ENCODE results near the gene TFAP2A. TPM values are rescaled to one million over a fixed set of nuclear protein-coding genes. Genes with fewer than 3 reads are reported as not detected.

Gene TFAP2A
- total and polyA plus RNA-seq, 4 experiments from 2014 or later: not detected

DNA sequence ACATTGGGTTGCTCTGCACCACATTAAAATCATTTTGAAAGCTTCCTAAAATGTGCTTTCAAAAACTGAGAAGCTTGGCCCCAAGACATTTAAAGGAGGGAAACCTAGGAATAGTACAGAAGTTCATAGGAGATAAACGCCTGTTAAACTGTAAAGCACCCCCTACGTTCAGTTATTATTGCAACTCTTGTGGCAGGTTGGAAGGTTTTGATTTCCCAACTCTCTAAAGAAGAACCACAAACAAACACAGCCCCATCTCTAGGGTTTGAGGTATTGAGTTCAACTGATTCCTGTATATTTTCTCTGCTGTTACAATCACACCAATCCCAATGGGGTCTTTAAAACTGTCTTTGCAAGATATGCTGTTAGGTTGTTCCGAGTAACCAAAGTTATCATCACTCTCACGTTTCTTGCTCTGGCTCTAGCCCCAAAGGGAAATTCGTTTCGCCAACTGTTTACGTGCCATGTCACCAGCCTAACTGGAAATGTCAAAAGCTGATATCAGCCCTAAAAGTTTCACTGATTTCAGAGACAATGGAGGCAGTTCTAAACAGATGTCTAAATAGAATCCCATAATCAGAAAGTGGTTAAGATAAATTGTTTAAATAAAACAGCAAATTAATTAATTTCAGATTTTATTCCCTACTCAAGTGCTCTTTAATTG lies 12.1 kb downstream of the TFAP2A start:
- H3K36me3 ChIP-seq (ENCODE audit: insufficient read depth, low read length): no peaks in the 10 kb centered on the region
- Mint-ChIP-seq H3K27me3 (peaks cover 34 to 37% of the 10 kb centered on the region in 2 donors), H3K9me3 (peaks cover 0 to 56% (median 34%) of the 10 kb centered on the region in 8 donors), H3K36me3 (peaks cover 0 to 7% of the 10 kb centered on the region in 2 donors), H3K4me1 (peaks cover 9 to 17% (median 14%) of the 10 kb centered on the region in 4 donors), H3K4me3 (peak overlapping the region; percentile 42 to 85 (median 80)), H3K27ac (peak overlapping the region in 2 of 7 donors; percentile 72 to 83)
- H3K27me3 ChIP-seq (ENCODE audit: insufficient read depth, low read length): peaks cover 17% of the 10 kb centered on the region
- no peak overlapping the region for H3K27ac ChIP-seq (ENCODE audit: low read depth, low read length)
- no peaks in the 10 kb centered on the region for H3K9me3 ChIP-seq (ENCODE audit: control insufficient read depth in 1 of 2, low read length in 2 of 2)
- no peak overlapping the region for H3K4me3 ChIP-seq (ENCODE audit: low read length in 2 of 2)
- CTCF ChIA-PET (ENCODE audit: partially characterized antibody): no interaction called here
- intact Hi-C loops (cut with micrococcal nuclease): loop anchor here (5.0 to 10.0 kb wide), 2 partner anchors 292 to 1965 kb away; partner anchors contain the start of genes C6orf52, PAK1IP1 and SLC35B3
- POLR2A ChIA-PET (ENCODE audit: partially characterized antibody): no interaction called here
- H3K4me1 ChIP-seq (ENCODE audit: insufficient read depth, low read length): peaks cover 17% of the 10 kb centered on the region
- no peak for DNase-seq

GRCh38 chr6:10401632-10402223 lies 13.1 kb downstream of the TFAP2A start:
- Mint-ChIP-seq H3K27me3 (peaks cover 28 to 36% of the 10 kb centered on the region in 2 donors), H3K9me3 (peaks cover 3 to 52% (median 31%) of the 10 kb centered on the region in 8 donors), H3K4me3 (peak overlapping the region in 1 of 8 donors; percentile 15), H3K4me1 (peaks cover 9 to 17% (median 14%) of the 10 kb centered on the region in 4 donors), H3K27ac (no peak overlapping the region), H3K36me3 (peaks cover 0 to 7% of the 10 kb centered on the region in 2 donors)
- CTCF ChIA-PET (ENCODE audit: partially characterized antibody): no interaction called here
- Histone ChIP-seq H3K27me3 (ENCODE audit: insufficient read depth, low read length) (peaks cover 12% of the 10 kb centered on the region), H3K36me3 (ENCODE audit: insufficient read depth, low read length) (no peaks in the 10 kb centered on the region), H3K9me3 (ENCODE audit: control insufficient read depth in 1 of 2, low read length in 2 of 2) (no peaks in the 10 kb centered on the region), H3K4me3 (ENCODE audit: low read length in 2 of 2) (no peak overlapping the region), H3K4me1 (ENCODE audit: insufficient read depth, low read length) (peaks cover 17% of the 10 kb centered on the region), H3K27ac (ENCODE audit: low read depth, low read length) (no peak overlapping the region)
- intact Hi-C loops (cut with micrococcal nuclease): loop anchor here (5.0 to 10.0 kb wide), 2 partner anchors 293 to 1964 kb away; partner anchors contain the start of genes C6orf52, PAK1IP1 and SLC35B3
- DNase-seq: no peak
- POLR2A ChIA-PET (ENCODE audit: partially characterized antibody): no interaction called here

DNA sequence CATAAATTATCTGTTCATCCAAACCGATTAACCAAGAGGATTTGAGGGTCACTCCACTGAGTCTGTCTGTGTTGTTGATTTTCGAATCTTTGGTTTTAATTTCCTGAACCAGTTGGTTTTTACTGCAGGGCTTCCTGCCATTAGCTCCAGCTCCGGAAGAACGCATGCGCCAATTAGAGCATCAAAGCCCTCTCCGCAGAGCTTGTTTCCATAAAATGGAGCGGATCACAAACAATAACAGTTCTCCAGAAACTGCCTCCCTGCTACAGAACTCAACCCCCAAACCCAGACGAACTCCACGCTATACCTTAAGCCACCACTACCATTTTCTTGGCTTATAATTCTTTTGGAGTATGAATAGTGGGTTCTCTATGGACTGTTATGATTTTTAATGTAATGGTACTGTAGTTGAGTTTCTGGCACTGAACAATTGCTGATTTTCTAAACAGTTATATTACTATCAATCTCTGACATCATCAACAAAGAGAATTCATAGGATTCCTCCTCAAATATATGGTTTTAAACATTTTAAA lies 13.8 kb downstream of the TFAP2A start:
- intact Hi-C loops (cut with micrococcal nuclease): loop anchor here (5.0 to 10.0 kb wide), 2 partner anchors 294 to 1964 kb away; partner anchors contain the start of genes C6orf52, PAK1IP1 and SLC35B3
- H3K27me3 Mint-ChIP-seq: peaks cover 28 to 36% of the 10 kb centered on the region in 2 donors
- no peak overlapping the region for H3K27ac ChIP-seq (ENCODE audit: low read depth, low read length)
- H3K27ac Mint-ChIP-seq: no peak overlapping the region
- ChIA-PET CTCF (ENCODE audit: partially characterized antibody) (no interaction called here), POLR2A (ENCODE audit: partially characterized antibody) (no interaction called here)
- H3K4me1 Mint-ChIP-seq: peaks cover 9 to 17% (median 14%) of the 10 kb centered on the region in 4 donors
- peaks cover 4 to 51% (median 33%) of the 10 kb centered on the region in 8 donors for H3K9me3 Mint-ChIP-seq
- no peaks in the 10 kb centered on the region for H3K9me3 ChIP-seq (ENCODE audit: control insufficient read depth in 1 of 2, low read length in 2 of 2)
- peaks cover 13% of the 10 kb centered on the region for H3K27me3 ChIP-seq (ENCODE audit: insufficient read depth, low read length)
- no peaks in the 10 kb centered on the region for H3K36me3 ChIP-seq (ENCODE audit: insufficient read depth, low read length)
- H3K4me3 ChIP-seq (ENCODE audit: low read length in 2 of 2): no peak overlapping the region
- no peak overlapping the region for H3K4me3 Mint-ChIP-seq
- DNase-seq: no peak
- peaks cover 0 to 6% of the 10 kb centered on the region in 2 donors for H3K36me3 Mint-ChIP-seq
- peaks cover 17% of the 10 kb centered on the region for H3K4me1 ChIP-seq (ENCODE audit: insufficient read depth, low read length)

GRCh38 chr6:10400330-10400729 lies 14.5 kb downstream of the TFAP2A start:
- DNase-seq: no peak
- Histone ChIP-seq H3K36me3 (ENCODE audit: insufficient read depth, low read length) (no peaks in the 10 kb centered on the region), H3K4me3 (ENCODE audit: low read length in 2 of 2) (no peak overlapping the region), H3K4me1 (ENCODE audit: insufficient read depth, low read length) (peaks cover 17% of the 10 kb centered on the region), H3K9me3 (ENCODE audit: control insufficient read depth in 1 of 2, low read length in 2 of 2) (no peaks in the 10 kb centered on the region), H3K27ac (ENCODE audit: low read depth, low read length) (no peak overlapping the region), H3K27me3 (ENCODE audit: insufficient read depth, low read length) (peaks cover 21% of the 10 kb centered on the region)
- H3K4me1 Mint-ChIP-seq: peaks cover 9 to 16% (median 12%) of the 10 kb centered on the region in 4 donors
- H3K27me3 Mint-ChIP-seq: peaks cover 31 to 37% of the 10 kb centered on the region in 2 donors
- intact Hi-C loops (cut with micrococcal nuclease): loop anchor here (5.0 to 10.0 kb wide), 2 partner anchors 294 to 1963 kb away; partner anchors contain the start of genes C6orf52, PAK1IP1 and SLC35B3
- peaks cover 4 to 51% (median 34%) of the 10 kb centered on the region in 8 donors for H3K9me3 Mint-ChIP-seq
- H3K27ac Mint-ChIP-seq: no peak overlapping the region
- H3K4me3 Mint-ChIP-seq: no peak overlapping the region
- peaks cover 0 to 5% of the 10 kb centered on the region in 2 donors for H3K36me3 Mint-ChIP-seq
- CTCF ChIA-PET (ENCODE audit: partially characterized antibody): no interaction called here
- POLR2A ChIA-PET (ENCODE audit: partially characterized antibody): no interaction called here

- peaks cover 0 to 5% of the 10 kb centered on the region in 2 donors for H3K36me3 Mint-ChIP-seq
- peaks cover 37 to 41% of the 10 kb centered on the region in 2 donors for H3K27me3 Mint-ChIP-seq
- DNase-seq: no peak
- intact Hi-C loops (cut with micrococcal nuclease): no loop called here
- no peaks in the 10 kb centered on the region for H3K36me3 ChIP-seq (ENCODE audit: insufficient read depth, low read length)
- ChIA-PET POLR2A (ENCODE audit: partially characterized antibody) (no interaction called here), CTCF (ENCODE audit: partially characterized antibody) (no interaction called here)
- no peak overlapping the region for H3K27ac Mint-ChIP-seq
- no peaks in the 10 kb centered on the region for H3K9me3 ChIP-seq (ENCODE audit: control insufficient read depth in 1 of 2, low read length in 2 of 2)
- H3K27ac ChIP-seq (ENCODE audit: low read depth, low read length): no peak overlapping the region
- peaks cover 10% of the 10 kb centered on the region for H3K4me1 ChIP-seq (ENCODE audit: insufficient read depth, low read length)
- H3K4me3 ChIP-seq (ENCODE audit: low read length in 2 of 2): no peak overlapping the region
- peaks cover 8 to 14% (median 10%) of the 10 kb centered on the region in 4 donors for H3K4me1 Mint-ChIP-seq
- H3K9me3 Mint-ChIP-seq: peaks cover 6 to 53% (median 35%) of the 10 kb centered on the region in 8 donors
- no peak overlapping the region for H3K4me3 Mint-ChIP-seq
- peaks cover 27% of the 10 kb centered on the region for H3K27me3 ChIP-seq (ENCODE audit: insufficient read depth, low read length)
These were observed 15.4 kb downstream of the TFAP2A start for GRCh38 chr6:10399451-10399850.

- no peak for DNase-seq
- no peaks in the 10 kb centered on the region for H3K9me3 ChIP-seq (ENCODE audit: control insufficient read depth in 1 of 2, low read length in 2 of 2)
- peaks cover 6% of the 10 kb centered on the region for H3K4me1 ChIP-seq (ENCODE audit: insufficient read depth, low read length)
- H3K27me3 ChIP-seq (ENCODE audit: insufficient read depth, low read length): peaks cover 28% of the 10 kb centered on the region
- ChIA-PET CTCF (ENCODE audit: partially characterized antibody) (no interaction called here), POLR2A (ENCODE audit: partially characterized antibody) (no interaction called here)
- peak overlapping the region in 1 of 8 donors; percentile 28 for H3K4me3 Mint-ChIP-seq
- H3K27ac Mint-ChIP-seq: peak overlapping the region in 2 of 7 donors; percentile 48 to 70
- H3K9me3 Mint-ChIP-seq: peaks cover 6 to 56% (median 33%) of the 10 kb centered on the region in 8 donors
- H3K4me1 Mint-ChIP-seq: peaks cover 5 to 9% (median 7%) of the 10 kb centered on the region in 4 donors
- H3K4me3 ChIP-seq (ENCODE audit: low read length in 2 of 2): no peak overlapping the region
- H3K36me3 ChIP-seq (ENCODE audit: insufficient read depth, low read length): no peaks in the 10 kb centered on the region
- peaks cover 0 to 5% of the 10 kb centered on the region in 2 donors for H3K36me3 Mint-ChIP-seq
- peaks cover 42 to 47% of the 10 kb centered on the region in 2 donors for H3K27me3 Mint-ChIP-seq
- intact Hi-C loops (cut with micrococcal nuclease): no loop called here
- no peak overlapping the region for H3K27ac ChIP-seq (ENCODE audit: low read depth, low read length)
These were observed 16.2 kb downstream of the TFAP2A start for GRCh38 chr6:10398446-10399218.

Measured in CD4-positive, alpha-beta memory T cell (primary cell).